Hepatocyte (in vitro differentiated cells): ENCODE measurements around the gene ZFP36L1. TPM values are rescaled to one million over a fixed set of nuclear protein-coding genes. Genes with fewer than 3 reads are reported as not detected.

ENCODE experiments used
- DNase-seq: peaks from one replicate; pipeline ENCODE4 v3.0.0-alpha.2; 2016; ENCODE audit warnings: low spot score
- H2AFZ ChIP-seq: fragments of 200-600 bp; sonication (generic); 2 replicates; pipeline ENCODE4 v1.6.0; 2016; ENCODE audit warnings: antibody characterized with exemption, mild to moderate bottlenecking
- H3K27ac ChIP-seq: fragments of 200-600 bp; sonication (generic); 2 replicates; pipeline ENCODE4 v1.5.1; 2016; ENCODE audit warnings: mild to moderate bottlenecking
- H3K27me3 ChIP-seq: fragments of 200-600 bp; sonication (generic); 2 replicates; pipeline ENCODE4 v1.6.1; 2016
- H3K36me3 ChIP-seq: fragments of 200-600 bp; sonication (generic); replicated peaks from 2 replicates; pipeline ENCODE4 v1.5.1; 2016; ENCODE audit warnings: low read depth; ENCODE audit not compliant: insufficient read depth
- H3K4me1 ChIP-seq: fragments of 200-600 bp; sonication (generic); 2 replicates; pipeline ENCODE4 v1.5.1; 2016; ENCODE audit warnings: mild to moderate bottlenecking, moderate library complexity; ENCODE audit not compliant: insufficient read depth
- H3K4me2 ChIP-seq: fragments of 200-600 bp; sonication (generic); 2 replicates; pipeline ENCODE4 v1.6.0; 2016
- H3K4me3 ChIP-seq: fragments of 200-600 bp; sonication (generic); 2 replicates; pipeline ENCODE4 v1.5.1; 2016; ENCODE audit warnings: mild to moderate bottlenecking
- H3K79me2 ChIP-seq: fragments of 200-600 bp; sonication (generic); 2 replicates; pipeline ENCODE4 v1.6.0; 2017; ENCODE audit warnings: mild to moderate bottlenecking
- H3K9me2 ChIP-seq: fragments of 200-600 bp; sonication (generic); replicated peaks from 2 replicates; pipeline ENCODE4 v1.6.0; 2017; ENCODE audit warnings: mild to moderate bottlenecking; ENCODE audit not compliant: insufficient read depth
- H3K9me3 ChIP-seq: fragments of 200-600 bp; sonication (generic); 2 replicates; pipeline ENCODE4 v1.5.1; 2016; ENCODE audit warnings: low read depth, mild to moderate bottlenecking
- H4K20me1 ChIP-seq: fragments of 200-600 bp; sonication (generic); 2 replicates; pipeline ENCODE4 v1.6.0; 2016; ENCODE audit warnings: mild to moderate bottlenecking; ENCODE audit not compliant: insufficient read depth, poor library complexity, severe bottlenecking
- EZH2 ChIP-seq: fragments of 200-600 bp; sonication (generic); IDR thresholded peaks from 2 replicates; pipeline ENCODE4 v1.6.1; 2016; ENCODE audit warnings: antibody characterized with exemption, mild to moderate bottlenecking, borderline replicate concordance
- EZH2phosphoT487 ChIP-seq: fragments of 200-600 bp; sonication (generic); IDR thresholded peaks from one replicate; pipeline ENCODE4 v1.6.1; 2018; ENCODE audit warnings: antibody characterized with exemption, mild to moderate bottlenecking, low read depth, moderate library complexity; ENCODE audit not compliant: unreplicated experiment, severe bottlenecking
- WGBS: methylation state at CpG from one replicate; pipeline ENCODE4 v1.1.6; 2016; ENCODE audit warnings: low lambda C conversion rate; ENCODE audit errors: missing lambda C conversion rate; 5-methylcytosine and 5-hydroxymethylcytosine counted together
- polyA plus RNA-seq: library from polyadenylated mRNA; unstranded; fragments of >200 nt; fragmentation: Nextera tagmentation; extraction: Ambion mirVana; gene quantifications from 2 replicates; pipeline ENCODE4 v1.2.1, GENCODE V29; 2016
- total RNA-seq: library from RNA; depleted of rRNA; stranded (reverse); fragments of >200 nt; gene quantifications from 2 replicates; pipeline ENCODE4 v1.2.3, GENCODE V29; 2014
- TF ChIP-seq, protein P1 (sequence below): fragments of 200-600 bp; sonication (generic); IDR thresholded peaks from 2 replicates; pipeline ENCODE4 v1.5.1; 2016; ENCODE audit warnings: antibody characterized with exemption, mild to moderate bottlenecking; ENCODE audit not compliant: poor library complexity

ZFP36L1 gene
- total and polyA plus RNA-seq, 2 experiments from 2014 or later = 101 to 404 TPM

DNA sequence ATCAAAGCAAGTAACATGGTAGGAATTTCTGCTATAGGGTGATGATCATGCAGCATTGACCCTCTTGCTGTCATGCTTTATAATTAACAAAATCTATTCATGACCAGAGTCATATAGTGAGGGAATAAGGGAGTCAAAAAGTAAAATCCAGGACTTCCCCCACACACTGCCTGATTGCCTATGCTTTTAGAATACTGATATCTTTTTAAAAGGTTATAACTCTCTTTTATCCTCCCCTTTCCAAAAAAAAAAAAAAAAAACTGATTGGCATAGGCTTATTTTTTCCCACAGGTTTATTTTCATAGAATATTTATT lies 51.4 kb downstream of the ZFP36L1 start:
- Histone ChIP-seq H3K9me2 (no peaks in the 10 kb centered on the region), H3K9me3 (no peaks in the 10 kb centered on the region), H3K27ac (no peak overlapping the region), H3K36me3 (no peaks in the 10 kb centered on the region), H3K79me2 (no peaks in the 10 kb centered on the region), H3K27me3 (no peaks in the 10 kb centered on the region), H4K20me1 (no peaks in the 10 kb centered on the region), H3K4me1 (peaks cover 11% of the 10 kb centered on the region), H3K4me3 (no peak overlapping the region), H2AFZ (no peak overlapping the region), H3K4me2 (no peak overlapping the region)
- no peak for DNase-seq
- no peak for TF ChIP-seq EZH2phosphoT487
- TF ChIP-seq, protein P1, sequence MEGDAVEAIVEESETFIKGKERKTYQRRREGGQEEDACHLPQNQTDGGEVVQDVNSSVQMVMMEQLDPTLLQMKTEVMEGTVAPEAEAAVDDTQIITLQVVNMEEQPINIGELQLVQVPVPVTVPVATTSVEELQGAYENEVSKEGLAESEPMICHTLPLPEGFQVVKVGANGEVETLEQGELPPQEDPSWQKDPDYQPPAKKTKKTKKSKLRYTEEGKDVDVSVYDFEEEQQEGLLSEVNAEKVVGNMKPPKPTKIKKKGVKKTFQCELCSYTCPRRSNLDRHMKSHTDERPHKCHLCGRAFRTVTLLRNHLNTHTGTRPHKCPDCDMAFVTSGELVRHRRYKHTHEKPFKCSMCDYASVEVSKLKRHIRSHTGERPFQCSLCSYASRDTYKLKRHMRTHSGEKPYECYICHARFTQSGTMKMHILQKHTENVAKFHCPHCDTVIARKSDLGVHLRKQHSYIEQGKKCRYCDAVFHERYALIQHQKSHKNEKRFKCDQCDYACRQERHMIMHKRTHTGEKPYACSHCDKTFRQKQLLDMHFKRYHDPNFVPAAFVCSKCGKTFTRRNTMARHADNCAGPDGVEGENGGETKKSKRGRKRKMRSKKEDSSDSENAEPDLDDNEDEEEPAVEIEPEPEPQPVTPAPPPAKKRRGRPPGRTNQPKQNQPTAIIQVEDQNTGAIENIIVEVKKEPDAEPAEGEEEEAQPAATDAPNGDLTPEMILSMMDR = no peak
- TF ChIP-seq EZH2 = no peak

DNA sequence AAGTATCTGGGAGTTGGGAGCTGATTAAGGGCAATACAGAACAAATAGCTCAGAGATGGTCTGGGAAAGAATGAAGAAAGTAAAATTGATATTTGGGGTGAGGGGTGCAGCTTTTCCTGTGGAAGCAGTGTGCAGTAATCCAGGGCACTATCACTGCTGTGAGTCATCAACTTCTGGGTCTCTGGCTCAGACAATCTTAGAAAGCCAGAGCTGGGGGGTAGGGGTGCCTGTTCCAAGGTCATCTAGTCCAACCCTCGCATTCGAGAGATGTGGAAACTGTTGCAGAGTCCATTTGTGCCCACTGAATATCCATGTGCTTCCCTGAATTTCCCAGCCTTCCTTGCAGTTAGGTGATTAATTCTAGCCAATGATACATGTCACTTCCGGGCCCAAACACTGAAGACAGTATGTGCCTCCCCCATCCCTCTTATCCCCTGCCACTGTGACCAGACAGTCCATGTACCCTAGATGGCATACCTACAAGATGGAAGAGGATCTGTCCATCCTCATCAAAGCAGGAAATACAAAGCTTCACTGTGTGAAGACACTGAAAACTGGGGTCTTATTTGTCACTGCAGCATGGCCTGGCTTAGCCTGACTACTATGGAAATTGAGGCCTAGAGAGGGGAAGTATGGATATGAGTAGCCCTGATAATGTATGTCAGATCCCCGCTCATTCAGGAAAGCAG lies 51.9 kb downstream of the ZFP36L1 start:
- Histone ChIP-seq H3K79me2 (no peaks in the 10 kb centered on the region), H3K4me1 (peaks cover 16% of the 10 kb centered on the region), H3K9me3 (no peaks in the 10 kb centered on the region), H3K27me3 (no peaks in the 10 kb centered on the region), H3K27ac (no peak overlapping the region), H3K4me2 (no peak overlapping the region), H3K4me3 (no peak overlapping the region), H2AFZ (no peak overlapping the region), H3K36me3 (no peaks in the 10 kb centered on the region), H4K20me1 (no peaks in the 10 kb centered on the region), H3K9me2 (no peaks in the 10 kb centered on the region)
- WGBS = 84% methylated on average over 4 of the region's 4 CpGs
- TF ChIP-seq EZH2 = no peak
- no peak for TF ChIP-seq EZH2phosphoT487
- TF ChIP-seq, protein P1 = no peak
- no peak for DNase-seq

DNA sequence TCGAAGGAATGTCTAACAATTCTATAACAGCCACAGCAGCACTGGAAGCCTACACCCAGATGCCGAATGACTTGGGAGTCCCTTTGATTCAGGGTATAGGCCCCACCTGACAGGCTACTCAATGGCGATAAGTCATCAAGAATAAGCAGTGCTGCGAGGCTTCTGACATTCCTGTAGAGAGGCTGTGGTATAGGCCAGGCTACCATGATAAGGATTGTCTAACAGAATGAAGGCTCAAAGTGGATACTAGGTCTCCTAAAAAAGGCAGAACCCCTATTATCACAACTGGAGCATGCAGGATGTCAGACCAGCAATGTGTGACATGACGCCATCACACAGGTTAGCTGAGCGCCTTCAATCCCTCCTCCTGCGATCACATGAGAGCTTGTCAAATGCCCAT lies 53.2 kb downstream of the ZFP36L1 start:
- 97% methylated on average over 7 of the region's 7 CpGs for WGBS
- Histone ChIP-seq H3K4me3 (no peak overlapping the region), H3K79me2 (no peaks in the 10 kb centered on the region), H2AFZ (no peak overlapping the region), H3K4me2 (no peak overlapping the region), H3K27ac (no peak overlapping the region), H4K20me1 (no peaks in the 10 kb centered on the region), H3K9me3 (no peaks in the 10 kb centered on the region), H3K36me3 (no peaks in the 10 kb centered on the region), H3K27me3 (no peaks in the 10 kb centered on the region), H3K4me1 (peaks cover 23% of the 10 kb centered on the region), H3K9me2 (no peaks in the 10 kb centered on the region)
- TF ChIP-seq EZH2phosphoT487 (no peak), EZH2 (no peak)
- TF ChIP-seq, protein P1 = no peak
- DNase-seq = no peak

DNA sequence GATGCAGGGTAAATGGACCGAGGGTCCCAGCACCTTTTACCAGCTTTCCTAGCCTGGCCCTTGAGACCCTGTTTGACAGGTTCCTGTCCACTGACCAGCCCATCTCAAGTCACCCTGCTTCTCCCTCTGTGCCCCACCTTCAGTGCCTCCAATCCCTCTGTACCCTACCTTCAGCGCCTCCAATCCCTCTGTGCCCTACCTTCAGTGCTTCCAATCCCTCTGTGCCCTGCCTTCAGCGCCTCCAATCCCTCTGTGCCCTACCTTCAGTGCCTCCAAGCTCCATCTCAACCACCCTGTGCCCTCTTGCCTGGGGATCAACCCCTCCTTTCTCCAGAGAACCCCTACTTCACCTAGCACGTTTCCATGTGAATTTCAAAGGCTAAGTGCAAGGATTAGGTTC lies 54.3 kb downstream of the ZFP36L1 start:
- H3K4me1 ChIP-seq = peaks cover 25% of the 10 kb centered on the region
- no peak for DNase-seq
- no peak overlapping the region for H3K27ac ChIP-seq
- no peaks in the 10 kb centered on the region for H3K27me3 ChIP-seq
- no peaks in the 10 kb centered on the region for H3K9me2 ChIP-seq
- no peaks in the 10 kb centered on the region for H3K9me3 ChIP-seq
- H3K36me3 ChIP-seq = no peaks in the 10 kb centered on the region
- no peak overlapping the region for H3K4me2 ChIP-seq
- WGBS = 86% methylated on average over 4 of the region's 4 CpGs
- TF ChIP-seq, protein P1 = no peak
- TF ChIP-seq EZH2 = no peak
- H3K79me2 ChIP-seq = no peaks in the 10 kb centered on the region
- no peaks in the 10 kb centered on the region for H4K20me1 ChIP-seq
- no peak overlapping the region for H3K4me3 ChIP-seq
- H2AFZ ChIP-seq = no peak overlapping the region
